Spleen (tissue), 7 donors: ENCODE results near the gene ADAMTS18.

Experiments used
- POLR2AphosphoS5 ChIP-seq, 3 donors: sonication (generic); formaldehyde crosslinking; IDR thresholded peaks; one replicate each; pipeline ENCODE4 v1.5.1; 2017; ENCODE audit warnings: antibody characterized with exemption in 3 of 3
- TF ChIP-seq, protein P1 (sequence below), 11 experiments: fragments of 200-600 bp in 7 of 11; fragments of 450-650 bp in 4 of 11; sonication (generic) in 4 of 11; IDR thresholded peaks in 8 of 11; conservative IDR thresholded peaks in 3 of 11; 1 replicate in 7 of 11; 2 replicates in 4 of 11; pipeline versions ENCODE4 v1.4.0 to v1.8.0; 2016 to 2021; ENCODE audit warnings: antibody characterized with exemption in 11 of 11, inconsistent platforms in 4 of 11, mild to moderate bottlenecking in 1 of 11
- donor health status: DM: no; HTN: no; CAD: no; lungs with moderate emphysema.
- donor health status: DM: no; HTN: no; CAD: no.
- donor health status: DM: no; HTN: no; CAD: no.

DNA sequence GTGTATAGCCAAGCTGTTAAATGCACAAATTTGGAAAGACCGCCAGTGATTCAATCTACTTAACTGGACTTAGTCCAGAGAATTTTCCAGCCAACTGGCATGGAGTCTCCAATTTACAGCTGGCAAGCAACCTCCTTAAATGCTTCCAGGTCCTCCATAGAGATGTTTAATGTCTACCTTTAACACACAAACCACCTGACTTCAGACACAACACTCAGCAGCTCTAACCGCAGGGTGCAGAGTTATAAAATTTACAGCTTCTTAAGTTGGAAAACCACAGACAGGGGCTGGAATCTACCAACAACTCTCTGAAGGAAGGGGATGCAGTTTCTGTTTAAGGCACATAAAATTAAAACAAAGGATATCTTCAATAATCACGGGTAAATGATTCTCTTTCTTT lies 128.8 kb downstream of the ADAMTS18 start:
- TF ChIP-seq, protein P1, sequence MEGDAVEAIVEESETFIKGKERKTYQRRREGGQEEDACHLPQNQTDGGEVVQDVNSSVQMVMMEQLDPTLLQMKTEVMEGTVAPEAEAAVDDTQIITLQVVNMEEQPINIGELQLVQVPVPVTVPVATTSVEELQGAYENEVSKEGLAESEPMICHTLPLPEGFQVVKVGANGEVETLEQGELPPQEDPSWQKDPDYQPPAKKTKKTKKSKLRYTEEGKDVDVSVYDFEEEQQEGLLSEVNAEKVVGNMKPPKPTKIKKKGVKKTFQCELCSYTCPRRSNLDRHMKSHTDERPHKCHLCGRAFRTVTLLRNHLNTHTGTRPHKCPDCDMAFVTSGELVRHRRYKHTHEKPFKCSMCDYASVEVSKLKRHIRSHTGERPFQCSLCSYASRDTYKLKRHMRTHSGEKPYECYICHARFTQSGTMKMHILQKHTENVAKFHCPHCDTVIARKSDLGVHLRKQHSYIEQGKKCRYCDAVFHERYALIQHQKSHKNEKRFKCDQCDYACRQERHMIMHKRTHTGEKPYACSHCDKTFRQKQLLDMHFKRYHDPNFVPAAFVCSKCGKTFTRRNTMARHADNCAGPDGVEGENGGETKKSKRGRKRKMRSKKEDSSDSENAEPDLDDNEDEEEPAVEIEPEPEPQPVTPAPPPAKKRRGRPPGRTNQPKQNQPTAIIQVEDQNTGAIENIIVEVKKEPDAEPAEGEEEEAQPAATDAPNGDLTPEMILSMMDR (IDR thresholded peaks at IDR 0.05 in 8 of 11, conservative IDR thresholded peaks at IDR 0.05 in 3 of 11) = no peak
- no peak for TF ChIP-seq POLR2AphosphoS5 (IDR thresholded peaks at IDR 0.05)
